K562 (cell line): Measurements from ENCODE around the gene P2RX1. TPM values are rescaled to one million over a fixed set of nuclear protein-coding genes. Genes with fewer than 3 reads are reported as not detected.

Source experiments
- ATAC-seq: fragments of 200-7000 bp; cut with Tn5 transposase; 3 replicates; pipeline ENCODE4 v1.9.1; 2020; ENCODE audit warnings: moderate library complexity
- BruUV-seq: library from RNA; stranded (reverse); fragments of 400-500 nt; replicated peaks from 2 replicates; lab custom pipeline; 2021; lab: Mats Ljungman, UMichigan
- CTCF ChIA-PET: fragments of 300-600 bp; formaldehyde crosslinking; extraction: SDS; loops from one replicate; lab custom pipeline; 2021; ENCODE audit warnings: low intra/inter-chr PET ratio; lab: Yijun Ruan, JAX
- POLR2A ChIA-PET: fragments of 300-600, 350-650 bp; sonication (Branson Sonifier 250); formaldehyde crosslinking; extraction: SDS; loops from one replicate; lab custom pipeline; 2021; ENCODE audit warnings: antibody characterized with exemption, inconsistent platforms; lab: Yijun Ruan, JAX
- DNase-seq, 4 experiments: peaks; one replicate each; pipeline versions ENCODE4 v3.0.0 to v3.0.0-alpha.2; 2011 to 2018; ENCODE audit warnings: low spot score in 3 of 4, mixed read lengths in 3 of 4; ENCODE audit errors: extremely low read depth in 1 of 4
- FAIRE-seq: peaks from 2 replicates; lab custom pipeline; 2011; peaks lifted over from hg19 to GRCh38; lab: Jason Lieb, UNC
- H2AFZ ChIP-seq: 2 replicates; pipeline ENCODE4 v1.6.0; 2011; ENCODE audit warnings: low read depth, low read length, control low read depth, inconsistent platforms
- H3K27ac ChIP-seq: fragments of 200-600 bp; 3 replicates; pipeline ENCODE4 v1.8.0; 2011; ENCODE audit warnings: low read depth, mild to moderate bottlenecking, control low read depth, inconsistent platforms, low read length, moderate library complexity, mixed read lengths; ENCODE audit errors: extremely low read depth
- H3K27me3 ChIP-seq, 2 experiments: fragments of 300-600 bp in 1 of 2; 2 replicates in 1 of 2; 3 replicates in 1 of 2; pipeline versions ENCODE4 v1.6.0 to v1.8.0; 2011; ENCODE audit warnings: inconsistent platforms in 2 of 2, low read length in 2 of 2, mild to moderate bottlenecking in 1 of 2, mixed read lengths in 1 of 2, moderate library complexity in 1 of 2; ENCODE audit not compliant: control insufficient read depth in 2 of 2, insufficient read depth in 2 of 2
- H3K36me3 ChIP-seq: fragments of 300-600 bp; 3 replicates; pipeline ENCODE4 v1.8.0; 2011; ENCODE audit warnings: mild to moderate bottlenecking, low read length, inconsistent platforms; ENCODE audit not compliant: control insufficient read depth, insufficient read depth
- H3K4me1 ChIP-seq, 2 experiments: fragments of 200-600 bp in 1 of 2; replicated peaks in 1 of 2; 2 replicates in 1 of 2; 3 replicates in 1 of 2; pipeline versions ENCODE4 v1.5.1 to v1.8.0; 2011; ENCODE audit warnings: inconsistent platforms in 2 of 2, low read length in 2 of 2, mild to moderate bottlenecking in 1 of 2, mixed read lengths in 1 of 2, moderate library complexity in 1 of 2; ENCODE audit not compliant: control insufficient read depth in 2 of 2, insufficient read depth in 2 of 2
- H3K4me2 ChIP-seq: 2 replicates; pipeline ENCODE4 v1.6.1; 2011; ENCODE audit warnings: low read length, control low read depth, inconsistent platforms, mixed read lengths; ENCODE audit not compliant: insufficient read depth
- H3K4me3 ChIP-seq: fragments of 200-600 bp; sonication (generic), shearing (Covaris generic); 2 replicates; pipeline ENCODE4 v1.5.1; 2016; ENCODE audit warnings: control low read depth, inconsistent platforms
- H3K79me2 ChIP-seq: fragments of 200-600 bp; 3 replicates; pipeline ENCODE4 v1.8.0; 2011; ENCODE audit warnings: low read length, inconsistent platforms; ENCODE audit not compliant: control insufficient read depth, insufficient read depth
- H3K9ac ChIP-seq, 2 experiments: 2 replicates each; pipeline versions ENCODE4 v1.6.0 to v1.6.1; 2011; ENCODE audit warnings: low read depth in 2 of 2, low read length in 2 of 2, control low read depth in 1 of 2, inconsistent platforms in 1 of 2, mild to moderate bottlenecking in 1 of 2, mixed read lengths in 1 of 2; ENCODE audit not compliant: insufficient read depth in 1 of 2
- H3K9me1 ChIP-seq: one replicate; pipeline ENCODE4 v1.6.0; 2011; ENCODE audit warnings: inconsistent platforms, mild to moderate bottlenecking, low read length, moderate library complexity; ENCODE audit not compliant: control insufficient read depth, insufficient read depth
- H3K9me3 ChIP-seq: replicated peaks from 2 replicates; pipeline ENCODE4 v1.5.1; 2011; ENCODE audit warnings: low read depth, low read length, inconsistent platforms; ENCODE audit not compliant: control insufficient read depth, insufficient read depth
- H4K20me1 ChIP-seq: replicated peaks from 2 replicates; pipeline ENCODE4 v1.6.1; 2011; ENCODE audit warnings: low read length, inconsistent platforms, mixed read lengths; ENCODE audit not compliant: control insufficient read depth, insufficient read depth
- CXXC5 ChIP-seq: fragments of 250-450 bp; sonication (Bioruptor Pico); IDR thresholded peaks from 2 replicates; pipeline ENCODE4 v1.8.0; 2022; ENCODE audit warnings: inconsistent platforms, mild to moderate bottlenecking, moderate library complexity
- ERF ChIP-seq: fragments of 450-650 bp; formaldehyde crosslinking; IDR thresholded peaks from 2 replicates; pipeline ENCODE4 v1.4.0; 2020; ENCODE audit warnings: mild to moderate bottlenecking, mixed read lengths
- PTBP1 ChIP-seq: fragments of 200-400 bp; formaldehyde crosslinking; IDR thresholded peaks from 2 replicates; pipeline ENCODE4 v1.6.1; 2017; ENCODE audit warnings: low read depth, low read length
- WGBS: fragments of 100-300 bp; shearing (Covaris generic); methylation state at CpG from one replicate; pipeline ENCODE4 v1.1.6; 2016; ENCODE audit warnings: low coverage, mixed read lengths; ENCODE audit not compliant: insufficient coverage; ENCODE audit errors: missing lambda C conversion rate; 5-methylcytosine and 5-hydroxymethylcytosine counted together
- in situ Hi-C: fragments of 300-500 bp; cut with MboI; formaldehyde crosslinking; loops from 4 replicates; pipeline ENCODE4 v1.15.0; 2018; ENCODE audit warnings: inconsistent platforms, mixed read lengths
- intact Hi-C: fragments of 100-400 bp; cut with micrococcal nuclease; formaldehyde crosslinking; loops from 2 replicates; pipeline ENCODE4 v1.14.2; 2022
- polyA plus RNA-seq, 8 experiments: library from polyadenylated mRNA; depleted of rRNA in 4 of 8; stranded (reverse) in 5 of 8; unstranded in 3 of 8; fragments of >200 nt; fragmentation: Nextera tagmentation in 2 of 8; fragmentation: Illumina TruSeq in 1 of 8; extraction: Ambion mirVana in 2 of 8; extraction: Trizol in 1 of 8; gene quantifications; 2 replicates each; pipeline versions ENCODE4 v1.2.1 to v1.2.3, GENCODE V29; 2011 to 2014; ENCODE audit warnings: inconsistent platforms in 1 of 8, missing spikeins in 1 of 8
- total RNA-seq, 7 experiments: library from RNA; depleted of rRNA in 6 of 7; stranded (reverse); fragments of >200 nt in 6 of 7; fragmentation: Illumina TruSeq in 2 of 7; extraction: Trizol in 2 of 7; gene quantifications; 2 replicates each; pipeline versions ENCODE4 v1.2.1 to v1.2.3, GENCODE V29; 2011 to 2021; ENCODE audit warnings: low replicate concordance in 1 of 7
- TF ChIP-seq, protein P1 (sequence below): fragments of 450-650 bp; IDR thresholded peaks from 2 replicates; pipeline ENCODE4 v1.6.1; 2016; ENCODE audit warnings: borderline replicate concordance
- TF ChIP-seq, protein P2 (sequence below): sonication (generic); formaldehyde crosslinking; IDR thresholded peaks from 2 replicates; pipeline ENCODE4 v1.8.0; 2022; ENCODE audit warnings: mild to moderate bottlenecking, missing genetic modification reagents
- TF ChIP-seq, protein P3 (sequence below): fragments of 250-450 bp; sonication (Bioruptor Pico); IDR thresholded peaks from 2 replicates; pipeline ENCODE4 v1.5.0; 2021; ENCODE audit warnings: mild to moderate bottlenecking, moderate library complexity

P2RX1 gene
- total and polyA plus RNA-seq, 9 of the 15 experiments (the other 6 are each of a cell fraction or from before 2014, with no cell fraction given), result 0.27 to 20.3 (median 10.3) TPM

DNA sequence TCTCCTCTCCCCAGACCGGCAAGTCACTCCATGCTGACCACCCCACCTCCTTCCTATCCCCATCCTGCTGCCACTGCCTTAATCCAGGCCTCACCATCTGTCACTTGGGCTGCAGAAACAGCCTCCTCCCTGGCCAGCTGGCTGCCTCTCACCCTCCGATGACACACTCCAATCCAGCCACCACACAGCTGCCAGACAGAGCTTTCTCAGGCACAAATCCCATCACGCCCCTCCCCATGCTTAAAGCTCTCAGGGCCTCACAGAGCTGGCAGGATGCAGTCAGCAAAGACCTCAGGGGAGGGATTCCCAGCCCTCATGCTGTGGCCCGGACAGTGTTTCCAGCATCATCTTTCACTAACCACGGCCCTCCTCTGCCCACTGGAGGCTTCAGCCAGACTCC, 37.1 kb downstream of the P2RX1 start:
- in situ Hi-C loops, result no loop called here

More for the DNA sequence above, 37.1 kb downstream of the P2RX1 start:
- no TSS peak for BruUV-seq
- ATAC-seq, result no peak
- no peaks in the 10 kb centered on the region for H3K27me3 ChIP-seq
- peak overlapping the region in 1 of 2 experiments; percentile 26; a peak in 1 of 4 replicates for H3K9ac ChIP-seq
- H2AFZ ChIP-seq, result no peak overlapping the region
- no peak overlapping the region for H3K4me2 ChIP-seq
- no peaks in the 10 kb centered on the region for H3K4me1 ChIP-seq
- H3K79me2 ChIP-seq, result no peaks in the 10 kb centered on the region
- ChIA-PET POLR2A (interaction anchor here (0.6 kb wide), 3 partner anchors 11 to 321 kb away, joined by 3 read pairs; no protein-coding TSS in a partner anchor), CTCF (no interaction called here)
- peaks cover 55% of the 10 kb centered on the region; the same call in 1 of the 3 replicates for H3K36me3 ChIP-seq
- no peaks in the 10 kb centered on the region for H3K9me3 ChIP-seq
- H4K20me1 ChIP-seq, result no peaks in the 10 kb centered on the region
- TF ChIP-seq, protein P1, sequence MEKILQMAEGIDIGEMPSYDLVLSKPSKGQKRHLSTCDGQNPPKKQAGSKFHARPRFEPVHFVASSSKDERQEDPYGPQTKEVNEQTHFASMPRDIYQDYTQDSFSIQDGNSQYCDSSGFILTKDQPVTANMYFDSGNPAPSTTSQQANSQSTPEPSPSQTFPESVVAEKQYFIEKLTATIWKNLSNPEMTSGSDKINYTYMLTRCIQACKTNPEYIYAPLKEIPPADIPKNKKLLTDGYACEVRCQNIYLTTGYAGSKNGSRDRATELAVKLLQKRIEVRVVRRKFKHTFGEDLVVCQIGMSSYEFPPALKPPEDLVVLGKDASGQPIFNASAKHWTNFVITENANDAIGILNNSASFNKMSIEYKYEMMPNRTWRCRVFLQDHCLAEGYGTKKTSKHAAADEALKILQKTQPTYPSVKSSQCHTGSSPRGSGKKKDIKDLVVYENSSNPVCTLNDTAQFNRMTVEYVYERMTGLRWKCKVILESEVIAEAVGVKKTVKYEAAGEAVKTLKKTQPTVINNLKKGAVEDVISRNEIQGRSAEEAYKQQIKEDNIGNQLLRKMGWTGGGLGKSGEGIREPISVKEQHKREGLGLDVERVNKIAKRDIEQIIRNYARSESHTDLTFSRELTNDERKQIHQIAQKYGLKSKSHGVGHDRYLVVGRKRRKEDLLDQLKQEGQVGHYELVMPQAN, result no peak
- TF ChIP-seq ERF (no peak), PTBP1 (no peak), CXXC5 (CRISPR knock-in tag) (no peak)
- TF ChIP-seq, protein P2, sequence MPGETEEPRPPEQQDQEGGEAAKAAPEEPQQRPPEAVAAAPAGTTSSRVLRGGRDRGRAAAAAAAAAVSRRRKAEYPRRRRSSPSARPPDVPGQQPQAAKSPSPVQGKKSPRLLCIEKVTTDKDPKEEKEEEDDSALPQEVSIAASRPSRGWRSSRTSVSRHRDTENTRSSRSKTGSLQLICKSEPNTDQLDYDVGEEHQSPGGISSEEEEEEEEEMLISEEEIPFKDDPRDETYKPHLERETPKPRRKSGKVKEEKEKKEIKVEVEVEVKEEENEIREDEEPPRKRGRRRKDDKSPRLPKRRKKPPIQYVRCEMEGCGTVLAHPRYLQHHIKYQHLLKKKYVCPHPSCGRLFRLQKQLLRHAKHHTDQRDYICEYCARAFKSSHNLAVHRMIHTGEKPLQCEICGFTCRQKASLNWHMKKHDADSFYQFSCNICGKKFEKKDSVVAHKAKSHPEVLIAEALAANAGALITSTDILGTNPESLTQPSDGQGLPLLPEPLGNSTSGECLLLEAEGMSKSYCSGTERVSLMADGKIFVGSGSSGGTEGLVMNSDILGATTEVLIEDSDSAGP (CRISPR knock-in tag), result no peak
- TF ChIP-seq, protein P3, sequence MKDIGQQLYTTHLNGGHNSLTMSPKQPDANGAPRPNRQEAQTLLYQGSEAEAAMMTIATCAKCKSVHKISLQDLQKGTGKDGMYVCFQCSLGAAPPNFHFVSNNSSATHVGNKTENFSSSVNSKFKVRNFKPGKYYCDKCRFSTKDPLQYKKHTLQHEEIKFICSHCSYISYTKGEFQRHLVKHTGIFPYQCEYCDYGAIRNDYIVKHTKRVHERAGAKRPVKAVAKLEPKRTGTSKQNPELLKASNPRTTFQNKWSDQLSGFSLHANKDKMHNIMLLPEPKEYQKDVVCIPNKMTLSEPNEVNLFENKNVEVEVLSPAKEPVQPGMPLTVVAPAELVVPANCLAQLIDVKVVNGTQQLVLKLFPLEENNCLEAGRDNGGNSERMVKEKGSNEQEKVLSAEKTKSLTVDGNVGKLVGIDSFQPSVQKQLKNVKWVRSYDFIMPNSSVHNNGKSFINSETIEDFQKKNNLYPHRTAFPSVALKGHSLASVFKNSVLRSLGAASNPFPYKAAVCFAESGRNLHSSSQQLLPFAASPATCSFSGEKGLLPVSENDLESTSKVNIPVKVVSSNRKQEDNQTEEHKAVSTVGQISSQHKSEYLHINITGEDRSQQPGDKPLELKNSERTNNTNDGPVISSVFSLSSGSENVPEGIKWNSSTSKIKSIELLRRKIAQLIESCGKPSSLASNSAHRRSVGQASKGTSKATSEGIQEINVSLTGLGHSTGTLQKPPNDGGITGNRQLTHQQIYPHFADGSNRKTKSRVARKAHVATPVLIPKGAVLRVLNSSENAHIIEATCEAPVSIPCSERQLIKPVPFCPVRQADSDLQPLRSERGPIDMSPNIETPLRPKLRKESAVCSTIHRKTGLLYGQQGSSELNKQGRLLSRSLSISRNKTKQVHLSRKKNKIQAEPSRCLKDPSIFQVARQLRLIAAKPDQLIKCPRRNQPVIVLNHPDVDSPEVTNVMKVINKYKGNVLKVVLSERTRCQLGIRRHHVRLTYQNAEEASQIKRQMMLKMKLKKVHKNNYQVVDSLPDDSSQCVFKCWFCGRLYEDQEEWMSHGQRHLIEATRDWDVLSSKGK (CRISPR knock-in tag), result no peak
- no peak for DNase-seq
- H3K27ac ChIP-seq, result no peak overlapping the region
- intact Hi-C loops, result no loop called here
- no peaks in the 10 kb centered on the region for H3K9me1 ChIP-seq
- 92% methylated on average over 5 of the region's 5 CpGs for WGBS
- FAIRE-seq, result no peak
- H3K4me3 ChIP-seq, result no peak overlapping the region
